Activated naive CD8-positive, alpha-beta T cell (primary cell): ENCODE data around the gene CBX4.

Source experiments
- H3K27ac Mint-ChIP-seq: one replicate; pipeline ENCODE4 v1.8.0; 2021; ENCODE audit warnings: mixed read lengths
- H3K27me3 Mint-ChIP-seq: one replicate; pipeline ENCODE4 v1.8.0; 2021; ENCODE audit warnings: mixed read lengths
- H3K36me3 Mint-ChIP-seq: one replicate; pipeline ENCODE4 v1.8.0; 2021; ENCODE audit warnings: mixed read lengths
- H3K4me1 Mint-ChIP-seq: one replicate; pipeline ENCODE4 v1.8.0; 2021; ENCODE audit warnings: low read depth, mixed read lengths
- H3K4me3 Mint-ChIP-seq: one replicate; pipeline ENCODE4 v1.8.0; 2021; ENCODE audit warnings: mild to moderate bottlenecking, mixed read lengths
- H3K9me3 Mint-ChIP-seq: one replicate; pipeline ENCODE4 v1.8.0; 2021; ENCODE audit warnings: low read depth, mixed read lengths

The CBX4 gene

GRCh38 chr17:79851461-79851817, 12.2 kb upstream of the CBX4 start:
- Mint-ChIP-seq H3K4me3 (no peak overlapping the region), H3K4me1 (peaks cover 3% of the 10 kb centered on the region)

GRCh38 chr17:79850571-79851460, 11.6 kb upstream of the CBX4 start:
- Mint-ChIP-seq H3K27ac (no peak overlapping the region), H3K27me3 (peaks cover 4% of the 10 kb centered on the region), H3K9me3 (no peaks in the 10 kb centered on the region), H3K4me3 (no peak overlapping the region), H3K4me1 (peaks cover 3% of the 10 kb centered on the region), H3K36me3 (no peaks in the 10 kb centered on the region)

More at GRCh38 chr17:79851461-79851817, 12.2 kb upstream of the CBX4 start:
- no peaks in the 10 kb centered on the region for H3K36me3 Mint-ChIP-seq
- no peak overlapping the region for H3K27ac Mint-ChIP-seq
- no peaks in the 10 kb centered on the region for H3K9me3 Mint-ChIP-seq
- H3K27me3 Mint-ChIP-seq, result peaks cover 1% of the 10 kb centered on the region

GRCh38 chr17:79849953-79850352, 10.7 kb upstream of the CBX4 start:
- Mint-ChIP-seq H3K36me3 (no peaks in the 10 kb centered on the region), H3K27ac (no peak overlapping the region), H3K27me3 (peaks cover 7% of the 10 kb centered on the region), H3K9me3 (no peaks in the 10 kb centered on the region), H3K4me1 (peaks cover 3% of the 10 kb centered on the region), H3K4me3 (no peak overlapping the region)

- H3K4me1 Mint-ChIP-seq, result peaks cover 6% of the 10 kb centered on the region
- peaks cover 7% of the 10 kb centered on the region for H3K27me3 Mint-ChIP-seq
- no peaks in the 10 kb centered on the region for H3K9me3 Mint-ChIP-seq
- no peak overlapping the region for H3K4me3 Mint-ChIP-seq
- no peak overlapping the region for H3K27ac Mint-ChIP-seq
- H3K36me3 Mint-ChIP-seq, result no peaks in the 10 kb centered on the region
Observed at GRCh38 chr17:79848370-79848766, 9.1 kb upstream of the CBX4 start.

- Mint-ChIP-seq H3K27me3 (peaks cover 7% of the 10 kb centered on the region), H3K27ac (no peak overlapping the region), H3K4me1 (peaks cover 8% of the 10 kb centered on the region), H3K36me3 (no peaks in the 10 kb centered on the region), H3K4me3 (no peak overlapping the region), H3K9me3 (no peaks in the 10 kb centered on the region)
Observed at GRCh38 chr17:79847698-79848369, 8.6 kb upstream of the CBX4 start.

GRCh38 chr17:79845601-79845949, 6.3 kb upstream of the CBX4 start:
- Mint-ChIP-seq H3K36me3 (no peaks in the 10 kb centered on the region), H3K27me3 (peaks cover 9% of the 10 kb centered on the region), H3K4me3 (no peak overlapping the region), H3K9me3 (no peaks in the 10 kb centered on the region), H3K4me1 (peaks cover 13% of the 10 kb centered on the region), H3K27ac (no peak overlapping the region)

GRCh38 chr17:79844869-79845600, 5.8 kb upstream of the CBX4 start:
- Mint-ChIP-seq H3K36me3 (no peaks in the 10 kb centered on the region), H3K27ac (no peak overlapping the region), H3K4me3 (peak overlapping the region; percentile 27)

GRCh38 chr17:79843816-79844800, 4.9 kb upstream of the CBX4 start:
- no peaks in the 10 kb centered on the region for H3K36me3 Mint-ChIP-seq
- H3K27me3 Mint-ChIP-seq, result peaks cover 8% of the 10 kb centered on the region
- H3K9me3 Mint-ChIP-seq, result no peaks in the 10 kb centered on the region
- peaks cover 18% of the 10 kb centered on the region for H3K4me1 Mint-ChIP-seq
- H3K4me3 Mint-ChIP-seq, result peak overlapping the region; percentile 78
- no peak overlapping the region for H3K27ac Mint-ChIP-seq

More at GRCh38 chr17:79844869-79845600, 5.8 kb upstream of the CBX4 start:
- H3K9me3 Mint-ChIP-seq, result no peaks in the 10 kb centered on the region
- peaks cover 16% of the 10 kb centered on the region for H3K4me1 Mint-ChIP-seq
- H3K27me3 Mint-ChIP-seq, result peaks cover 8% of the 10 kb centered on the region

- Mint-ChIP-seq H3K27me3 (peaks cover 8% of the 10 kb centered on the region), H3K36me3 (no peaks in the 10 kb centered on the region), H3K4me3 (peak overlapping the region; percentile 78), H3K4me1 (peaks cover 18% of the 10 kb centered on the region), H3K9me3 (no peaks in the 10 kb centered on the region), H3K27ac (no peak overlapping the region)
Observed at GRCh38 chr17:79843474-79843815, 4.2 kb upstream of the CBX4 start.

GRCh38 chr17:79842656-79843473, 3.6 kb upstream of the CBX4 start:
- H3K4me1 Mint-ChIP-seq, result peaks cover 24% of the 10 kb centered on the region
- no peaks in the 10 kb centered on the region for H3K9me3 Mint-ChIP-seq
- peak overlapping the region; percentile 74 for H3K4me3 Mint-ChIP-seq
- H3K27ac Mint-ChIP-seq, result no peak overlapping the region
- H3K36me3 Mint-ChIP-seq, result no peaks in the 10 kb centered on the region
- peaks cover 8% of the 10 kb centered on the region for H3K27me3 Mint-ChIP-seq

GRCh38 chr17:79842136-79842655, 3.0 kb upstream of the CBX4 start:
- Mint-ChIP-seq H3K27ac (no peak overlapping the region), H3K4me3 (peak overlapping the region; percentile 74)

GRCh38 chr17:79841369-79842135, 2.3 kb upstream of the CBX4 start:
- peaks cover 30% of the 10 kb centered on the region for H3K4me1 Mint-ChIP-seq
- H3K27me3 Mint-ChIP-seq, result peaks cover 8% of the 10 kb centered on the region
- H3K9me3 Mint-ChIP-seq, result no peaks in the 10 kb centered on the region
- peak overlapping the region; percentile 72 for H3K4me3 Mint-ChIP-seq
- no peak overlapping the region for H3K27ac Mint-ChIP-seq
- H3K36me3 Mint-ChIP-seq, result no peaks in the 10 kb centered on the region

More at GRCh38 chr17:79842136-79842655, 3.0 kb upstream of the CBX4 start:
- Mint-ChIP-seq H3K9me3 (no peaks in the 10 kb centered on the region), H3K27me3 (peaks cover 8% of the 10 kb centered on the region), H3K4me1 (peaks cover 27% of the 10 kb centered on the region), H3K36me3 (no peaks in the 10 kb centered on the region)

- Mint-ChIP-seq H3K4me3 (peak overlapping the region; percentile 56), H3K9me3 (no peaks in the 10 kb centered on the region), H3K36me3 (no peaks in the 10 kb centered on the region), H3K4me1 (peaks cover 32% of the 10 kb centered on the region), H3K27me3 (peaks cover 6% of the 10 kb centered on the region), H3K27ac (no peak overlapping the region)
Observed at GRCh38 chr17:79840989-79841286, 1.7 kb upstream of the CBX4 start.
